Ureter (tissue), 1 donor: ENCODE measurements around the gene EPB41L2. TPM values are rescaled to one million over a fixed set of nuclear protein-coding genes. Genes with fewer than 3 reads are reported as not detected.

Experiments
- DNase-seq: peaks from one replicate; pipeline ENCODE4 v3.0.0-alpha.2; 2020; ENCODE audit warnings: low spot score
- total RNA-seq: library from RNA; stranded (reverse); gene quantifications from one replicate; pipeline ENCODE4 v1.2.4, GENCODE V29; 2023
- donor health status: DM: yes; HTN: yes; CAD: no.

The EPB41L2 gene
- total RNA-seq, 1 donor from 2014 or later, result 110 TPM

- DNase-seq, result no peak
These were observed 193.4 kb downstream of the EPB41L2 start for GRCh38 chr6:130869681-130870080.

- no peak for DNase-seq
These were observed 197.3 kb downstream of the EPB41L2 start for GRCh38 chr6:130865793-130866192.

GRCh38 chr6:130864344-130864743, 198.7 kb downstream of the EPB41L2 start:
- DNase-seq, result no peak

- DNase-seq, result no peak
These were observed 199.4 kb downstream of the EPB41L2 start for GRCh38 chr6:130863415-130864230.

- DNase-seq, result no peak
These were observed 200.7 kb downstream of the EPB41L2 start for GRCh38 chr6:130862370-130862769.

- no peak for DNase-seq
These were observed 203.7 kb downstream of the EPB41L2 start for GRCh38 chr6:130859161-130859867.

GRCh38 chr6:130858498-130859160, 204.4 kb downstream of the EPB41L2 start:
- no peak for DNase-seq

GRCh38 chr6:130858054-130858453, 205.0 kb downstream of the EPB41L2 start:
- DNase-seq, result no peak

GRCh38 chr6:130853555-130854183, 209.4 kb downstream of the EPB41L2 start:
- no peak for DNase-seq

- DNase-seq, result no peak
These were observed 210.0 kb downstream of the EPB41L2 start for GRCh38 chr6:130852844-130853554.

GRCh38 chr6:130851026-130851425, 212.0 kb downstream of the EPB41L2 start:
- no peak for DNase-seq

- DNase-seq, result no peak
These were observed 213.5 kb downstream of the EPB41L2 start for GRCh38 chr6:130849594-130849993.

- DNase-seq, result no peak
These were observed 214.1 kb downstream of the EPB41L2 start for GRCh38 chr6:130848945-130849344.

GRCh38 chr6:130847001-130847910, 215.8 kb downstream of the EPB41L2 start:
- no peak for DNase-seq

- no peak for DNase-seq
These were observed 216.5 kb downstream of the EPB41L2 start for GRCh38 chr6:130846501-130846900.

- no peak for DNase-seq
These were observed 219.3 kb downstream of the EPB41L2 start for GRCh38 chr6:130843575-130844320.

GRCh38 chr6:130841128-130841728, 221.8 kb downstream of the EPB41L2 start:
- no peak for DNase-seq

GRCh38 chr6:130840050-130840449, 223.0 kb downstream of the EPB41L2 start:
- no peak for DNase-seq

- no peak for DNase-seq
These were observed 223.7 kb downstream of the EPB41L2 start for GRCh38 chr6:130839379-130839778.
